ENCODE measurements around the gene STAC2.

Gene STAC2

DNA sequence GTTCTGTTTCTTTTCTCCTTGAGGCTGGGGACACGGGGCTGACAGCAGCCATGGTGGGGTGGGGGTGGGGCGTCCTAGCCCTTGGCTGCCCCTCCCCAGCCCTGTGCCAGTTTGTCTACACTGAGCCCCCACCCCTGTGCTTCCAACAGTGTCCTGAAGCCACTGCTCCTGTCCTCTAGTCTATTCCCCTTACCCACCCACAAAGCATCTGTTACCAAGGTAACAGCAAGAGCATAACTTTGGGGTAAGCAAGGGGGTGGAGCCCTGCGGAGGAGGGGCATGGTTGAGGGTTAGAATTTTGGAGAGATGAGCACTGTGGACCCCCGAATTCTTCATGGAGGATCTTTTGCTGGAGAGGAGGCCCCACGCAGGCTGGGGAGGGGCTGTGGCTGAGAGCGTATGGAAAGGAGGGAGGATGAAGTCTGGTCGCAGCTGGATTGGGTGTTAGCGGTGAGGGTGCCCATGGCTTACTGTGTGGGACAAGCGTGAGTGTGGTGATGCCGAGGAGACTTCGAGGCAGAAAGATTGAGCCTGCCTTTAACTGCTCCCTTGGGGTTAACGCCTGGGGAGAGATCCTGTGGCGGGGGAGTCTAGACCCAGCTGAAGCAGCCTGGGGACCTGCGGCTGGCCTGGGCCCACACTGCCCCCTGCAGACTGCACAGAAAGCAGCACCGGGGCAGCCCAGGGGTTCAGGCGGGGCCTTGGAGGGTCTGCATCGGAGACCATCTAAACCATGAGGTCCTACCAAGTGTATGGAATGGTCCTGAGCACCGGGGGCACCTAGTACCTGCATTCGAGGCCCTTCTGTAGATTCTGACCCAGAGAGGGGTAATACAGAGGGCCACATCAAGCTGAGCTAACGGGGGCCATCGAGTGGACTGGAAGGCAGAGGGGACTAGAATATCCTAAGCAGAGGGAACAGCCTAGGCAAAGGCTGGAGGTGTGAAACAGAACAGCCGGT lies 6.1 kb upstream of the STAC2 start:
- DNase-seq, result peak in 1 of 2 experiments; percentile 23

DNA sequence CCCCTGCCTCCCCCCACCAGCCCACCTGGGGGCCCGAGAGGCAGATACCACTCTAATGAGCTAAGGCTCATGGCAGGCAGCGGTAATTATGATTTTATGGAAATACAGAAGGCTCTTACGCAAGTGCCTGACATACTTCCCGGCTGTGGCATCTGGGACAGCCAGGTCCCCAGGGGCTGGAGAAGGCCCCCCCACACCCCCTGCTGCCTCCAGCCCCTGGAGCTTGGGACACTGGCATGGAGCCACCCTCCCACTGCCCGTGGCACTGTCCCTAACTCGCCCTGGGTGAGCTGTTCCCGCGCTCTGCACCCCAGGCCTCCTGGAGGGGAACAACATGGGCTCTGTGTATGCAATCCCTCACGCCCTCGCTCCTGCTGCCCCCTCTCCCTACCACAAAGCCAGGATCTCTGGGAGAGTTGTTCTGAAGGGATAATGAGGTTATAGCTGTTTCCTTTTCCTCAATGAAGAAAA lies 5.4 kb upstream of the STAC2 start:
- DNase-seq, result no peak

DNA sequence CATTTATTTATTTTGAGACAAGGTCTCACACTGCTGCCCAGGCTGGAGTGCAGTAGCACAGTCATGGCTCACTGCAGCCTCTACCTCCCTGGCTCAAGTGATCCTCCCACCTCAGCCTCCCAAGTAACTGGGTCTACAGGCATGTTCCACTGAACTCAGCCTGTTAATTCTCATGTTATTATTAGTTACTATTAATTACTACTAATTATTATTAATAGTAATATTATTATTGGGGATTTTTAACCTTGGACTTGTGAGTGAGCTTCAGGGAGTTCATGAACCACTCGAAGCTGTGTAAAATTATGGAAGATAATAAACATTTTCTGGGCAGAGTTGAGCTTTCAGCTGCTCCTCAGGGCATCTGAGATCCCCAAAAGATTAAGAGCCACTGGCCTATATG lies 4.6 kb upstream of the STAC2 start:
- DNase-seq, result no peak

GRCh38 chr17:39229274-39229913 lies 3.6 kb upstream of the STAC2 start:
- DNase-seq, result no peak

DNA sequence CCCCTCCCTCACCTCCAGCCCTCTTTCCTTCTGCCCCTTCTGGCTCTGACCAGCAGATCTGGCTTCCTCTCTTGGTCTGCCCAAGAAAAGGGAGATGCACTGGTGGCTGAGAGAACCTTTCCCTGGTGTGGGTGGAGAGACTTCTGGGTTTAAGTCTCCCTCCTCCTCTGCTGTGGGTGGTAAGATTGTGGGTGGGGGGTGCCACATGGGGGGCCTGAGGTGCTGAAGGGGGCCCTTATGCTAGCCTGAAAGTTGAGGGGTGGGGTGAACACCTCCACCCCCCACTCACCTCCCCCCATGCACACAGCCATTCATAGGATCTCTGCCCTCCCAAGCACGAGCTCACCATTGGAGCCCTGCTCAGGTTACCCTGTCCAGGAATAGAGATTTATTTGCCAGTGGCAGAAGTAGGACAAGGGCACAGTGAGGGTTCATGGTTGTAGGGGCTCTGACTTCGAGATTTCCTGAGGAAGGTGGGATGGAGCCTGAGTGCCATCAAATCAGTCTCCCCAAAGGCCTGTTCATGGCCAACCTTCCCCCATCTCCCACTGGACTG lies 1.7 kb upstream of the STAC2 start:
- no peak for DNase-seq

GRCh38 chr17:39225959-39226683 lies 376 bp upstream of the STAC2 start:
- peak; percentile 70 to 76 for DNase-seq

DNA sequence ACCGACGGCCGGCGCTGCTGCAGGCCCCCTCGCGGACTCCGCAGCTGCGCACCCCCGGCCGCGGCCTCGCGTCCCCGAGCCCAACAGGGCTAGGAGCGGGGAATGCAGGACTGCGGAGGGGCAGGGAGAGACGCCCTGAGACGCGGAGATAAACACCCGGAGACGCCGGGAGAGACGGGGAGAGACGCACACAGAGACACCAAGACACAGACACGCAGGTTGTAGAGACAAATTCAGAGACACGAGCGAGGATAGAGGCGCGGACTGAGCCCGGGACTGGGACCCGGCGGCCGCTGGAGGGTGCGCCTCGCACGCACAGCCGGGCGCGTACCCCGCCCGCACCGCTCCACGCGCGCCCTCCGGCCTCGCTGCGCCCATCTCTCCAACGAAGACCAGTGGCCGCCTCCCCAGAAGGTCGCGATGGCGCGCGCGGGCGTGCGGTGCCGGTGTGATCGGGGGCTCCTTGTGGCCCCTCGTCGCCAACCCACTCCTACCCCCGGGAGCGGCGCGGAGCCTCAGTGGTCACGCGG lies 902 bp downstream of the STAC2 start:
- DNase-seq, result no peak

DNA sequence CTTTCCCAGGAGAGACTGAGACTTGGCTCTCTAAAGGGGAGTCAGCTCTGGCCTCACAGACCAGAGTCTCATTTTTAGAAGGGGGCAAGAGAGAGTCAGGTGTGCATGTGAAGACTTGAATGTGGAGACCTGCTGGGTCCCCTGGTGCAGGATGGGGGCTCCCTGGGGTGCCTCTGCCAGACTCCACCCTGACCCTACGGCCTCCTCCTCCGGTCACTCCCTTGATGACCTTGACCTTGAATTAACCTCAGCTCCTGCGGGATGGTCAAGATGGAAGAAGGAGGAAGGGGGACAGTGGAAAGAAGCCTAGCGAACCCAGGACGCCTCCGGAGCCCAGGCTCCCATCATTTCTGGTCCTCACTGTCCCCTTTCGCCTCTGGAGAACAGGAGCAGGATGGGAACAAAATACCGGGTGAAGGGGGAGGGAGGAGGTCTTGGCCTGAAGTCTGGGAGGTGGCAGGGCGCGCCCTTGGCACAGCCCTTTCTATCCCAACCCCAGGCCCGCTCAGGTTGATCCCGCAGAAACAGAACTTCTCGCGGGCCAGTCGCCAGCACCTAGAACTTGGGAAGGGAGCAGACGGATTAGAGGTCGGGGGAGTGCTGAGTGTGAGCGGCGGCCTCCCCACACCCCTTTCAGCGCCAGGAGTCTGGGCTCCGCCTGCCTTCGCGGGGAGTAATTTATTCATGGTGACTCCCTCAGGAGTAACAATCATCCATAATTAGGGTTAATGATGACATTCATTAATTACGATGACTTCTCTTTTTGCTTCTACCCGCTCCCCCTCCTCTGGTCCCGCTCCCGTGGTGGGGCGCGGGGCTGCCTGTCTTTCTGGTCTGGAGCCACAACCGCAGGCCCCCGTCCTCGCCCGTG lies 1.6 kb downstream of the STAC2 start:
- no peak for DNase-seq

DNA sequence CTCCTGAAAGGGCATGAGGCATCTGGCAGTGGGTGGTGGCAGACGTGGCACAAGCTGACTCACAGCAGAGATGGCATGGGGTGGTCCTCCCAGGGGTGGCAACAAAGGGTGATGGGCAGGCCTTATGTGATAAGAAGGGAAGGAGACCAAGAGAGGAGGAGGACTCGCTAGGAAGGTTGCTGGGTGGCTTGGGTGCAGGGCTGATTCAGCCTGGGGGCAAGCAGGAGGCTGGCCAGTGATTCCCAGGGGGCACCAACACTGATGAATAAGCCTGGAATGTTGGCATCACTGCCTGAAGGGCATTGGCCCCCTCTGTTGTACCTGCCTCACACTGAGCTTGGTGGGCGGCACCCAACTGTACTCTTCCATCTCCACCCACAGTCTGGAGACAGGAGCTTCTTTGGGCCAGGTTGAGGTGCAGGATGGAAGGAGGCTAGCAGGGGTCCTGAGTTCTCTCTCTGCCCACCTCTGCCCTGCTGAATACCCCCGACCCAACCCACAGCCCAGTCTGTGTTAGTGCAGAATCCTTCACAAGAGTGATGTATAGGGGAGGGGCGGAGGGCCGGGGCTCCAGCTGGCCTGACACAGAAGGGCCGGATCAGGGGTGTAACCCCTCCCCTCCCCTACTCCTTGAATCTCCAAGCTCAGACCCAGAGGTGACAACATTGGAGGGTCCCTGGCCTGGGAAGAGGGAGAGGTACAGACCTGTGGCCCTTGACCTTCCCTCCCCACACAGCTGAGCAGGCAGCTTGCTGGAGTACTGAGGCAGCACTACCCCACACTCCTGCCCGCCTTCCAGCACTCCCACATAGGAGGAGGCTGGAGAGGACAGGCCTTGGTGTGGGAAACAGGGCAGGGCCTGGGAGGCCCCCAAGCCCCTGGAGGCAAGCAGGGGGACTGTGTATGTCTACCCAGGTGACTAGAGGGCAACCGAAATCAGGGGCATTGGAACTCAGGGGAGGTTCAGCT lies 2.6 kb downstream of the STAC2 start:
- DNase-seq, result no peak

- no peak for DNase-seq
Measured at GRCh38 chr17:39222151-39222550, 3.6 kb downstream of the STAC2 start.

DNA sequence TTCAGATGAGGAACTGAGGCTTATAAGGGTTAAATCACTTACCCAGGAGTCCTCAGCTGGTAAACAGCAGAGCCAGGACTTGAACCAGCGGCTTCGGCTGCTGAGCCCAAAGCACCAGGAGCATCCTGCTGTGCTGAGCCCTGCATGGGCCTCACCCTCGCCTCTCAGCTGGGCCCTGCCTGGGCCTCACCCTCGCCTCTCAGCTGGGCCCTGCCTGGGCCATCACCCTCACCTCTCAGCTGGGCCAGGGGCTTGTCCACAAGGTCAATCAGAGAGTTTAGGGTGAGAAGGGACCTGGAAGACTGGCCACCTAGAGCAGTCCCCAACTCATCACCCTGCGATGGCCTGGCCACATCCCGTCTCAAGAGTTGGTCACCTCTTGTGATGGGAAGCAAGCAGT lies 4.2 kb downstream of the STAC2 start:
- no peak for DNase-seq

GRCh38 chr17:39219647-39220154 lies 6.0 kb downstream of the STAC2 start:
- DNase-seq, result no peak

- no peak for DNase-seq
Measured at GRCh38 chr17:39218906-39219305, 6.8 kb downstream of the STAC2 start.

DNA sequence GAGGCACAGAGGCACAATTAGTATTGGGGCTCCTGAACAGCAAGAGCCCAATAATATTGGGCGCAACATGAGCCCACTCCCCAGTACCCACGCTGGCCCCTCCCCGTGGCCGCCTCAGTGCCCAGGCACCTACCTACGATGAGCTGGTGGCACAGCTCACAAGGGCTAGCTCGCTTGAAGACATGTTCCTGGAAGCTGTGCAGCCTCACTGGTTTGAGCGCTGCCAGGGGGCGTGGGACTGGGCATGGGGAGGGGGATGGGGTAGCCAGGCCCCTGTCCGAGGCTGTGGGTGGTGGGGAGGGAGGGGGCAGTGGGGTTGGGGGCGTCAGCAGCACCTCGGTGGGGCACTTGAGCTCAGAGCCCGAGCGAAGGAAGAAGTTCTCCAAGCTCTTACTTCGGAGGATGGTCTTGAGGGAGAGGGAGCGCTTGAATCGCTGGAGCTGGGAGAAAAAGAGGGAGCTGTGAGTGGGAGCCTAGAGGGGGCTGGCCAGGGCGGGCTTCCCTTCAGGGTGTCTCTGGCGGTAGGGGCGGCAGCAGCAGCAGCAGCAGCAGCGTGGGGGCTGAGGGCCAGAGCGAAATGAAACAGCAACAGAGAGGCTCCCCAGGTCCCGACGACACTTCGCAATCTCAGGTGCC lies 7.9 kb downstream of the STAC2 start:
- DNase-seq, result no peak

GRCh38 chr17:39213852-39214251 lies 11.9 kb downstream of the STAC2 start:
- no peak for DNase-seq

GRCh38 chr17:39212841-39213480 lies 12.8 kb downstream of the STAC2 start:
- no peak for DNase-seq

DNA sequence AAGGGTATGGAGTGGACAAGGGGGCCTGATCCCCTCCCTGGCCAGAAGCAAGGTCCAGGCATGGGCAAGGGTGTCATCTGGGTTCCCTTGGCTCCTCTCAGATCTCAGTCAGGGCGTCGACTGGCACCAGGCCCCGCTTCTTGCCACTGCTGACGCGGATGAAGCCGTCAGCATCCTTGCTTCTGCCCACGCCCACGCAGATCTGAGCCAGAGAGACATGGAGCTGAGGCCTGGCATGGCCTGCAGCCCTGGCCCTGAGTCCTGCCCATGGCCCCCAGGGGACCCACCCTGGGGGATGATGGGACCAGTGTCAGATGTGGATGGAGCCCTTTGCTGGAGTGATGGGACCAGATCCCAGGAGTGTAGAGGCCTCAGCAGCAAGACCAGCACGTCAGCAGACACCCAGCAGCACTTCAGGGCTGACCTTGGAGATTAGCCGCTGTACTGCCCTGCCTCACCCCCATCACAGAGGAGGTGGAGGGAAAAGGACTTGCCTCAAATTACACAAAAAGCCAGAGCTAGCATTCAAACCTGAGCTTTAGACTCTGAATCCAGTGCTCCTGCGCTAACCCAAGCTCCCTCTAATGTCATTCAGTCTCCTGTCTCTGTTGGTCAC lies 13.4 kb downstream of the STAC2 start:
- no peak for DNase-seq

DNA sequence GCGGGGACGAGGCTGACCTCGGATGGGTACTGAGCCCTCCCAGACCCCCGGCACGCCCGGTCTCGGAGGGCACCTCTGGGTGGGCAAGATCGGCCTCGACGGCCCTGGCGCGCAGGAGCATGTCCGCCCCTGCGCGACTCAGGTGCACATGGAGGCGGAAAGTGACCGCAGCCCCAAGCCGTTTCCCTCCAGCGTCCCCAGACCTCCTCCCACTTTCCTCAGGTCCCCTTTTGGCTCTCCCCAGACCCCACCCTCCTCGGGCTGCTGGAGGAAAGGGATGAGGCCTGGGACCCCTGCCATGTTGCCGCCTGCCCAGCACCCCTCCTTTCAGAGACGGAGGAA lies 15.7 kb downstream of the STAC2 start:
- no peak for DNase-seq

All from NCI-H2081 (cell line).